ENCODE measurements around the gene KDM4B. TPM values are rescaled to one million over a fixed set of nuclear protein-coding genes. Genes with fewer than 3 reads are reported as not detected.
A peak's percentile ranks its signal among the peaks of the same experiment; 100 is the strongest.

Gene KDM4B
- total and polyA plus RNA-seq, 2 donors (not counting 1 experiment from before 2014, with no cell fraction given) = 75.5 to 205 TPM

DNA sequence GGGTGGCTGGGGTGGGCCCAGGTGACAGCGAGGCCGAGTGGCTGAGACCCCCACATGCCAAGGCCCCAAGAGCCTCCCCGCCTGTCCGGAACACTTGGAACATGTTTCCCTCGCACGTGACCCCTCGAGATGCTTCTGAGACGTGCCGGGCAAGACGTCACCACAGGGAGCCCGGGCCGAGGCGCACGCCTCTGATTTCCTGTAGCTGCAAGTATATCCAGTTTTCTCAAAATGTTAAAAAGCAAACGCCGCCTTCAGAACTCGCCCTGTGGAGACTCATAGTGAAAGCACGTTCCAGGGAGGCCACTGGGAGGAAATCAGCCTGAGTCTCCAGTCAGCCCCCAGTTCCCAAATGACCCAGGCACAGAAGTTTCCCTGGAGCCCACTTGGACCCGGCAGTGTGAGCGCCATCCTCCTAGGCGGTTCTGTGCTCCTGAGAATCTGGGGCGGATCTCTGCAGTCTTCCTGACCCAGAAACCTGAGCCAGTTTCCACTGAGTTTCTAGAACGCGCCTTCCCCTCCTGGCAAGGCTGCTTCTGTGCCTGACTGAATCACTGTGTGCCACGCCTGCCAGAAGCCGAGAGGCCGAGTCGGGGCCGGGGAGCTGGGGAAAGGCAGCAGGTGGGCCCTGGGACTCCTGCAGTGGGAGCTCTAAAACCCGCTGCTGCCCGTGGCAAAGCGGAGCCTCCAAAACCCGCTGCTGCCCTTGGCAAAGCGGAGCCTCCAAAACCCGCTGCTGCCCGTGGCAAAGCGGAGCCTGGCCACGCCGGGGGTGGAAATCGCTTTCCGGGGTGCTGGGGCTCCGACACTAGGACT lies 179.3 kb downstream of the KDM4B start:
- Histone ChIP-seq H3K36me3 (replicated peaks in 1 of 2; ENCODE audit: control extremely low read depth in 1 of 2, control insufficient read depth in 1 of 2, extremely low read depth in 1 of 2, insufficient read depth in 2 of 2, low read length in 1 of 2) (peaks cover 0 to 88% of the 10 kb centered on the region in 2 experiments), H3K9ac (ENCODE audit: low read length) (no peak overlapping the region), H3K27me3 (replicated peaks in 1 of 4; ENCODE audit: control extremely low read depth in 1 of 4, control insufficient read depth in 3 of 4, insufficient read depth in 4 of 4, low read length in 3 of 4) (no peaks in the 10 kb centered on the region), H3K9me3 (ENCODE audit: control extremely low read depth in 1 of 3, control insufficient read depth in 2 of 3, insufficient read depth in 1 of 3, low read length in 2 of 3) (no peaks in the 10 kb centered on the region), H3K4me2 (replicated peaks; ENCODE audit: low read depth, low read length, poor library complexity, severe bottlenecking) (no peak overlapping the region), H3K4me3 (ENCODE audit: control extremely low read depth in 1 of 5, extremely low read depth in 1 of 5, insufficient read depth in 1 of 5, low read depth in 2 of 5, low read length in 4 of 5) (no peak overlapping the region), H2AFZ (ENCODE audit: insufficient read depth, low read depth, low read length, poor library complexity, severe bottlenecking) (no peak overlapping the region), H3K27ac (ENCODE audit: low read length in 2 of 2) (no peak overlapping the region), H3K4me1 (ENCODE audit: control insufficient read depth in 2 of 2, insufficient read depth in 2 of 2, low read length in 2 of 2) (peaks cover 6 to 10% of the 10 kb centered on the region in 2 donors), H4K20me1 (ENCODE audit: control insufficient read depth, insufficient read depth, low read length, poor library complexity, severe bottlenecking) (peaks cover 93% of the 10 kb centered on the region), H3K79me2 (ENCODE audit: control insufficient read depth, insufficient read depth, low read length) (peaks cover 21% of the 10 kb centered on the region)
- DNase-seq = peak; percentile 44
- ATAC-seq (ENCODE audit: low read depth) = no peak
- ChIA-PET CTCF (interaction anchor here (10.2 kb wide), 1 partner anchor 98 kb away, joined by 102 read pairs; no protein-coding TSS in a partner anchor), POLR2A (interaction anchor here (0.7 kb wide), 2 partner anchors 8 to 187 kb away, joined by 3 to 4 read pairs; no protein-coding TSS in a partner anchor)
- Mint-ChIP-seq H3K9me3 (ENCODE audit: insufficient read depth) (no peaks in the 10 kb centered on the region), H3K4me1 (peaks cover 10% of the 10 kb centered on the region), H3K27me3 (no peaks in the 10 kb centered on the region), H3K4me3 (no peak overlapping the region), H3K27ac (peak overlapping the region; percentile 26)
- WGBS (ENCODE audit: insufficient coverage) = 95% methylated on average over 42 of the region's 42 CpGs
- no peak for TF ChIP-seq EZH2 (IDR thresholded peaks at IDR 0.05; ENCODE audit: borderline replicate concordance, insufficient read depth, low read depth, low read length, poor library complexity, severe bottlenecking)
- TF ChIP-seq, protein P1, sequence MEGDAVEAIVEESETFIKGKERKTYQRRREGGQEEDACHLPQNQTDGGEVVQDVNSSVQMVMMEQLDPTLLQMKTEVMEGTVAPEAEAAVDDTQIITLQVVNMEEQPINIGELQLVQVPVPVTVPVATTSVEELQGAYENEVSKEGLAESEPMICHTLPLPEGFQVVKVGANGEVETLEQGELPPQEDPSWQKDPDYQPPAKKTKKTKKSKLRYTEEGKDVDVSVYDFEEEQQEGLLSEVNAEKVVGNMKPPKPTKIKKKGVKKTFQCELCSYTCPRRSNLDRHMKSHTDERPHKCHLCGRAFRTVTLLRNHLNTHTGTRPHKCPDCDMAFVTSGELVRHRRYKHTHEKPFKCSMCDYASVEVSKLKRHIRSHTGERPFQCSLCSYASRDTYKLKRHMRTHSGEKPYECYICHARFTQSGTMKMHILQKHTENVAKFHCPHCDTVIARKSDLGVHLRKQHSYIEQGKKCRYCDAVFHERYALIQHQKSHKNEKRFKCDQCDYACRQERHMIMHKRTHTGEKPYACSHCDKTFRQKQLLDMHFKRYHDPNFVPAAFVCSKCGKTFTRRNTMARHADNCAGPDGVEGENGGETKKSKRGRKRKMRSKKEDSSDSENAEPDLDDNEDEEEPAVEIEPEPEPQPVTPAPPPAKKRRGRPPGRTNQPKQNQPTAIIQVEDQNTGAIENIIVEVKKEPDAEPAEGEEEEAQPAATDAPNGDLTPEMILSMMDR (IDR thresholded peaks at IDR 0.05) = no peak
- intact Hi-C loops (cut with micrococcal nuclease) = no loop called here

DNA sequence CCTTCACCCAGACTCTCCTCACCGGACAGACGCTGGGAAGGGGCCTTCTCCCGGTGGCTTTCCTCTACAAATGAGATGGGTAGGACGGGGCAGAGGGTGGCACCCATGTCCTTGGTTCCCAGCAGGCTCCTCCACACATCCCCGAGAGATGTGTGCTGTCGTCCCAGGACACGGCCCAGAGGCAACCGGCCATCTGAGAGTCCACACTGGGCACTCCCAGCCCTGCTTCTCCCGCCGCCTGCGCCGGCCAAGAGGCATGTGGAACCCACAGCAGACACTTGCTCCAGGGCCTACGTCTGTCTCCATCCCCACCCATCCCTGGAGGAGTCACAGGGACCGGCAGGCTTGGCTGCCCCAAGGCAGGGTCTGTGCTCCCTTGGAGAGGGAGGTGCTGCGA lies 179.9 kb downstream of the KDM4B start:
- Histone ChIP-seq H3K9ac (ENCODE audit: low read length) (no peak overlapping the region), H3K9me3 (ENCODE audit: control extremely low read depth in 1 of 3, control insufficient read depth in 2 of 3, insufficient read depth in 1 of 3, low read length in 2 of 3) (no peaks in the 10 kb centered on the region), H3K27ac (ENCODE audit: low read length in 2 of 2) (no peak overlapping the region), H3K79me2 (ENCODE audit: control insufficient read depth, insufficient read depth, low read length) (peaks cover 15% of the 10 kb centered on the region), H3K4me2 (replicated peaks; ENCODE audit: low read depth, low read length, poor library complexity, severe bottlenecking) (no peak overlapping the region), H3K4me3 (ENCODE audit: control extremely low read depth in 1 of 5, extremely low read depth in 1 of 5, insufficient read depth in 1 of 5, low read depth in 2 of 5, low read length in 4 of 5) (no peak overlapping the region), H3K36me3 (replicated peaks in 1 of 2; ENCODE audit: control extremely low read depth in 1 of 2, control insufficient read depth in 1 of 2, extremely low read depth in 1 of 2, insufficient read depth in 2 of 2, low read length in 1 of 2) (peaks cover 0 to 89% of the 10 kb centered on the region in 2 experiments), H2AFZ (ENCODE audit: insufficient read depth, low read depth, low read length, poor library complexity, severe bottlenecking) (no peak overlapping the region), H3K27me3 (replicated peaks in 1 of 4; ENCODE audit: control extremely low read depth in 1 of 4, control insufficient read depth in 3 of 4, insufficient read depth in 4 of 4, low read length in 3 of 4) (no peaks in the 10 kb centered on the region), H4K20me1 (ENCODE audit: control insufficient read depth, insufficient read depth, low read length, poor library complexity, severe bottlenecking) (peaks cover 93% of the 10 kb centered on the region), H3K4me1 (ENCODE audit: control insufficient read depth in 2 of 2, insufficient read depth in 2 of 2, low read length in 2 of 2) (peaks cover under 1 to 10% of the 10 kb centered on the region in 2 donors)
- no peak for TF ChIP-seq EZH2 (IDR thresholded peaks at IDR 0.05; ENCODE audit: borderline replicate concordance, insufficient read depth, low read depth, low read length, poor library complexity, severe bottlenecking)
- TF ChIP-seq, protein P1 (IDR thresholded peaks at IDR 0.05) = no peak
- ChIA-PET POLR2A (interaction anchor here (0.7 kb wide), 1 partner anchor 8 kb away, joined by 3 read pairs; no protein-coding TSS in a partner anchor), CTCF (interaction anchor here (10.2 kb wide), 1 partner anchor 99 kb away, joined by 102 read pairs; no protein-coding TSS in a partner anchor)
- Mint-ChIP-seq H3K4me1 (peaks cover 12% of the 10 kb centered on the region), H3K27ac (no peak overlapping the region), H3K4me3 (no peak overlapping the region), H3K9me3 (ENCODE audit: insufficient read depth) (no peaks in the 10 kb centered on the region), H3K27me3 (no peaks in the 10 kb centered on the region)
- DNase-seq (no peak), ATAC-seq (ENCODE audit: low read depth) (no peak)
- 97% methylated on average over 15 of the region's 15 CpGs for WGBS (ENCODE audit: insufficient coverage)
- intact Hi-C loops (cut with micrococcal nuclease) = no loop called here

Measured in B cell (primary cell).